ENCODE results near the gene RBBP7.

Gene RBBP7
- 112 to 116 reads per million in 2 donors for total RNA-seq

GRCh38 chrX:16870095-16870861, at the start of gene RBBP7:
RBBP7 (minus strand) TSS chrX:16870362; CDS start chrX:16870053, 309 bp downstream.
- peak; percentile 96 for DNase-seq

DNA sequence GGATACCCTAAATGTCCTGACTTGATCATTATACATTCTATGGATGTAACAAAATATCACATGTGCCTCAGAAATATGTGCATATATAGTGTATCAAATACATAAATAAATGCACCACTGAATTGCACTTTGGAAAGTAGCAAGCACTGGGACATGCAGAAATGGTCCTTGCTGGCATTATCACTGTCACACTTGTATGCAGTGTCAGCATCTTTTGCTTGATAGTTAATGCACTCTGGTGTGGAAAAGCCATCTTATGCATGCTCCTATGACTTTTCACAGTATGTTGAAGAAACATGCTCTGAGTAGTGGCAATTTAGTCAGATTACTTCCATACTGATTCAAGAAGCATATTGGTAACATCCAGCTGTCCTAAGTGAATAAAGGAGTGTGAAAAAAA, 48.8 kb upstream of the RBBP7 start:
- no peak for DNase-seq

GRCh38 chrX:16917120-16917519, 47.0 kb upstream of the RBBP7 start:
- DNase-seq: no peak

DNA sequence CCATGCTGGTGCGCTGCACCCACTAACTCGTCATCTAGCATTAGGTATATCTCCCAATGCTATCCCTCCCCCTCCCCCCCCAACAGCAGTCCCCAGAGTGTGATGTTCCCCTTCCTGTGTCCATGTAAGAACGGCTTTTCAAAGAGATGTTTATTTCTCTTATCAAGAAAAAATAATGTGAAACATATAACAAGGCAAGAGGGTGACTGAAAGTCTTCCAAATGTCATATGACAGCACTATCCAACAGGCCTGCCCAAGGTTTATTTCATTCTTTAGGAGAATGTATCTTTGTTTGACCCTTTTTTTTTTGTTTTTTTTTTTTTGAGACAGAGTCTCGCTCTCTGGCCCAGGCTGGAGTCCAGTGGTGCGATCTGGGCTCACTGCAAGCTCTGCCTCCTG, 46.4 kb upstream of the RBBP7 start:
- no peak for DNase-seq

GRCh38 chrX:16914058-16914457, 43.9 kb upstream of the RBBP7 start:
- no peak for DNase-seq

DNA sequence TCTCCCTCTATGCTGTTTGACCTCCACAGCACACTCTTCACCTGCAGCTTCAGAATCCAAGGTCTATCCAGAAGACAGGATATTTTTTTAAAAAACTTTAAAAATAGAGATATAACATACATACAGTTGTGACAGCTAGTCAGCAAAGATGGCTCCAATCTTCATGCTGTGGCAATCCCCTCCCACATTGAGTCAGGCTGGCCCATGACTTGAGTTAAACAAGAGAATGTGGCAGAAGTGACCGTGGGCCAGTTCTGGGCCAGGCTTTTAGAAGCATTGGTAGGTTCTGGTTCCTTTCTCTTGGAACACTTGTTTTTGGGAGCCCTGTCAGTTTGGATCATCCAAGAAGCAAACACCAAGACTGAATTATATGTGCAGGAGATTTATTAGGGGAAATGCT, 40.2 kb upstream of the RBBP7 start:
- no peak for DNase-seq

GRCh38 chrX:16903274-16904022, 33.3 kb upstream of the RBBP7 start:
- DNase-seq: no peak

DNA sequence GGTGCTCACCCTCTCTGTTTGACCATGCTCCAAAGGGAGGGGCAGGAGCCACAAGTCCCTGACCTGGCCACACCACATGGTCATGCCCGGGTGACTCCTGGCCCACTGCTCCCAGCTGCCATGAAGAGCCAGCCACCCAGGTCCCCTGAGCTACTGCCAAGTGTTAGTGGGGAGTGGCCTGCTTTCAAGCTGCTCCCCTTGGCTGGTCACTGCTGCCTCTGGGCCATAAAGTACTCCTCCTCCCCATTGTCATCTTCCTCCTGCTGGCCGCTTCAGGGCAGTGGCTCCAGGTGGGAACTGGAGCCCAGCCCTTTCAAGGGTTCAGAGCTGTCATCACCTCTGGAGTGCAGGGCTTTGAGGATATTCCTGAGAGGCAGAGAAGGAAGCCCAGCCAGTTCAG, 27.3 kb upstream of the RBBP7 start:
- no peak for DNase-seq

GRCh38 chrX:16892504-16893362, 22.6 kb upstream of the RBBP7 start:
- DNase-seq: peak; percentile 38

DNA sequence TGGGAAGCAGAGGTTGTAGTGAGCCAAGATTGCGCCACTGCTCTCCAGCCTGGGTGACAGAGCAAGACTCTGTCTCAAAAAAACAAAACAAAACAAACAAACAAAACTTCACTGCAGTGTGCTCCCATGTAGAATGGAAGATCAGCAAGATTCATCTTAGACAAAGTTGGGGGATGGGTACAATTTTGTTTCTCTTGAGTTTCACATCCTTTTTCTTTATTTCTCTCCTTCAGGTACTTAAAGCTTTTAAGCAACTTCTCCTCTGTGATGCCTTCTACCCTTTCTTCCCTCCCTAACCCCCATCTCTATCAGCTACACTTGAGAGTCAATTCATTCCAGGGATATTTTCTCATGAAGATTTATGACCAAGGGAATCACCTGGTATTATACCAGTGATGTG, 15.5 kb upstream of the RBBP7 start:
- DNase-seq: no peak

DNA sequence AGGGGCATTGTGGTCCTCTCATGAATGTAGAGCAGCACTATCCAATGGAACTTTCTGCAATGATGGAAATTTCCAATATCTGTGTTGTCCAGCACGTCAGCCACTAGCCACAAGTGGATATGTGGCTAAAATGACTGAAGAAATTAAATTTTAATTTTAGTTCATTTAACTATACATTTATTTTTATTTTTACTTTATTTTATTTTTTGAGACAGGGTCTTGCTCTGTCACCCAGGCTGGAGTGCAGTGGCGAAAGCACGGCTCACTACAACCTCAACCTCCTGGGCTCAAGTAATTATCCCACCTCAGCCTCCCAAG, 13.3 kb upstream of the RBBP7 start:
- no peak for DNase-seq

DNA sequence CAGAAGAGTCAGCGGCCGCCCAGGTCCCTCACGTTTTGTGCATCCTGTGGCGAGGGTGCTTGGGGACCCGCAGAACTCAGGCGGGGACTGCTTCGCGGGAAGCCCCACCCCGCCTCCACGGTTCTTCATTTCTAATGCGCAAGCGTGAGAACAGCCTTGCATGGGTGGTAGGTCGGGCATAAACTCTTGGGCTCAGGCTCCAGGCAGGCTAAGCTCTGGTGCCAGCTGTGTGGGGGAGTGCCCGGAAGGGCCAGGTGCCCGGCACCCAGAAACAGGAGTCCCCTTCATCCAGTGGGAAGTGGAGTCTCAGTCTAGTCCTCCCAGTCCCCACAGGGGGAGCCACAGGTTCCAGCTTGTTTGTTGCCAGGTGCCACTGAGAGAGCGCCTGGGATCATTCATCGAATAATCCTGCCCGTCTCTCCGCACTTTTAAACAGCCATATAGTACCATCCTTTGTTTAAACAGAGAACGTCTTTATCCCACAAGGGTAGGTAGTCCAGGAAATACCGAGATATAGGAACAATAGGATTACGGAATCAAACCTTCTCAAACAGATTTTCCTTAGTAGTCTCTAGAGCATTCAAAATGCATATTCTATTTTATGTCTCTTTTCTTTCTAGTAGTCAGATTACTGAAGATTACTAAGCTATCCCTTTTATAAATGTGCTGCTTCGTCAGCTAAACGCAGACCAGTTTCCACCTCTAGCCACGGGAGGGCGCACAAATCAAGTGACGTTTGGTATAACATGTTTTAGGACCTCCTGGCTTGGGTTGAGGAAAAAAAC, 12.7 kb upstream of the RBBP7 start:
- DNase-seq: peak; percentile 58

GRCh38 chrX:16882169-16882568, 12.0 kb upstream of the RBBP7 start:
- no peak for DNase-seq

DNA sequence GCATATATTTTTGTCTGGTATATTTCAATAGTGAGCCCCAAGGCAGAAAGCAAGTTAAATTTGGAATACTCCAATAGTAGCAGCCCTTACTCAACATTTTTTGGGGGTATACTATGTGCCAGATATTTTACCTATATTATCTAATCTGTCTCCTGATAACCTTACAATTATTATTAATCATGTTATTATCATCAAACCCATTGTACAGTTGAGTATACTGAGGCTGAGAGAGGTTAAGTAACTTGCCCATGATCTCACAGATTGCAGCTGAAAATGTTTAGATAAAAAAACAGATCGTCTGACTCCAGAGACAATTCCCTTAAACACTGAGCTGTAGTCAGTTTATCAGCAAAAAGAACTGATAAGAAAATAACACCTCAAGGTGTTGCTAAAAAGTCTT, 6.5 kb upstream of the RBBP7 start:
- DNase-seq: no peak

- DNase-seq: no peak
These were observed 4.4 kb upstream of the RBBP7 start for GRCh38 chrX:16874458-16875095.

- no peak for DNase-seq
These were observed 2.9 kb upstream of the RBBP7 start for GRCh38 chrX:16873106-16873505.

GRCh38 chrX:16870862-16871815, 977 bp upstream of the RBBP7 start:
- peak; percentile 25 for DNase-seq

DNA sequence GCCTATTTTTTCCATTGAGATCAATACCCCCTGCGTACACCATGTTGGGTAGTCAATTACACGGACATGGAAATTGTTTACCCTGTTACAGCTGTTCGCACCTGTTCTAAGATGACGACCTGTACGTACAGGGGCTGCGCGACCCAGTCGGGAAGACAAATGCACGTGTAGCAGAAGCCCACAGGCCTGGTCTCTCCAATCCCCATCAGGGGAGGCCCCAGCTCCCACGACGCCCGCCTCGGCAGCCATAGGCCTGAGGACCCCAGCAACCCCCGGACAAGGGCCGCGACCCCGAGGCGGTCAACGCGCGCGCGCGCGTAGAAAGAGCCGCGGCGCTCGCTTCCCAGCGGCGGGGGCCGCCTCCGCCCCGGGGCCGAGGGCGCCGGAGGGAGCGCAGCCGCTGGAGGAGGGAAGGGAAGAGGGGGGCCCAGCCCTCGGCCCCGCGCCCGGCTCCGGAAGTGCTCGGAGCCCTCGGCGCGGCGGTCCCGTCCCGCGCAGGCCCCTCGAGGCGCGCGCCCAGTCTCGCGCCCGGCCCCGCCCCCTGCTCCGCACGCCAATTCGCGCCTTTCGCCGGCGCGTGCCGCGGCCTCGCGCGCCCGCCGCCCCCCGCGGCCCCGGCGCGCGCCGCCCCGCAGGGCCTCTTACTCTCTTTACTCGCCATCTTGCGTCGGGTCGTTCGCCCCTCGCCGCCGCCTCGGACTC, 618 bp downstream of the RBBP7 start:
- peak; percentile 43 for DNase-seq

DNA sequence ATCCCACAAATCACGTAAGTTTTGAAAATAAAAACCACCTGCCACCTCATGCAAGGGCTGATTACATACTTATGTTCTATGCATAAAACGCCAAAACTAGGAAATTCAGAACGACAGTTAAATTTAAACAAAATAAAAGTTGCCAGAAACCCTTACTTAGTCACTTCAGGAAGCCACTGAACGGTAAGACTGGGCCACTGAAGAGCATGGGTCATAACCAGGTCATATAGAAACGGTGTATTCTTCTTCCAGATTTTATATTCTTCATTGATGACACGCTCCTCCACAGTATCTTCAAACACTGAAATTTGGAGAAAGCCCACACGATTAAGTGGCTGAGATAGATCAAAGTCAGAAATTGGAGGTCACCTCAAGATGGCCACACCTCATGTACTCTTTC, 1.2 kb downstream of the RBBP7 start:
- no peak for DNase-seq

DNA sequence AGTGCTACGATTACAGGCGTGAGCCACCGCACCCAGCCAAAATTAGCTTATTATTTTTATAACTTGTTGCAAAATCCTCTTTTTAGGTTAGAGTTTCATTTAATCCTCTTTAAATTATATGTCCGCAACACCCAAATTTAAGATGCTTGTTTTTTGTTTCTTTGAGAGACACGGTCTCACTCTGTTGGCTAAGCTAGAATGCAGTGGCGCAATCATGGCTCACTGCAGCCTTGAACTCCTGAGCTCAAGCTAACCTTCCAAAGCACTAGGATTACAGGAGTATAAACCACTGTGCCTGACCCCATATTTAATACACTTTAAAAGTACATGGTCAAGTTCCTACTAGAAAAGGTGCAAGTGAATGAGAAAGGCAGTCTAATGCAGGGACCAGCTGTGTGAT, 2.2 kb downstream of the RBBP7 start:
- no peak for DNase-seq
